GM19193 (cell line): ENCODE data around the gene APPL1.

Source experiments
- POLR2A ChIP-seq: IDR thresholded peaks from 4 replicates; pipeline ENCODE4 v1.6.1; 2011; ENCODE audit not compliant: insufficient read depth, insufficient read length; ENCODE audit errors: extremely low read depth

The APPL1 gene

GRCh38 chr3:57292897-57293526 is 65.5 kb downstream of the APPL1 start:
- TF ChIP-seq POLR2A: no peak

GRCh38 chr3:57298041-57298440 is 70.5 kb downstream of the APPL1 start:
- TF ChIP-seq POLR2A: no peak

GRCh38 chr3:57309769-57310360 is 82.3 kb downstream of the APPL1 start:
- no peak for TF ChIP-seq POLR2A

- TF ChIP-seq POLR2A: no peak
These were observed 86.7 kb downstream of the APPL1 start for GRCh38 chr3:57314204-57314603.
